K562 (cell line): ENCODE data around the gene SIGMAR1. TPM values are rescaled to one million over a fixed set of nuclear protein-coding genes. Genes with fewer than 3 reads are reported as not detected.

Source experiments
- ADNP ChIP-seq: fragments of 200-800 bp; sonication (Bioruptor generic); IDR thresholded peaks from 2 replicates; pipeline ENCODE4 v1.6.1; 2016; ENCODE audit warnings: missing genetic modification characterization, missing compliant biosample characterization
- CBX1 ChIP-seq: sonication (generic); IDR thresholded peaks from 2 replicates; pipeline ENCODE4 v1.6.1; 2016; ENCODE audit warnings: antibody characterized with exemption, low read depth, mild to moderate bottlenecking
- ETS2 ChIP-seq: IDR thresholded peaks from 2 replicates; pipeline ENCODE4 v1.6.1; 2016; ENCODE audit warnings: borderline replicate concordance, missing genetic modification characterization, mild to moderate bottlenecking, moderate library complexity, missing compliant biosample characterization; ENCODE audit not compliant: poor library complexity, severe bottlenecking
- HMGN3 ChIP-seq: IDR thresholded peaks from 2 replicates; pipeline ENCODE4 v1.6.1; 2011; ENCODE audit warnings: borderline replicate concordance, low read depth, mild to moderate bottlenecking, mixed read lengths, low read length; ENCODE audit not compliant: insufficient read length; ENCODE audit errors: extremely low read depth
- IRF9 ChIP-seq: fragments of 450-650 bp; IDR thresholded peaks from 2 replicates; pipeline ENCODE4 v1.6.1; 2016; ENCODE audit warnings: missing biosample characterization, missing genetic modification characterization
- MCM5 ChIP-seq: fragments of 450-650 bp; IDR thresholded peaks from 2 replicates; pipeline ENCODE4 v1.6.1; 2016; ENCODE audit warnings: low read depth
- RAD21 ChIP-seq, 2 experiments: fragments of 250-450 bp in 1 of 2; fragments of 450-650 bp in 1 of 2; sonication (Bioruptor Pico) in 1 of 2; formaldehyde crosslinking in 1 of 2; IDR thresholded peaks in 1 of 2; conservative IDR thresholded peaks in 1 of 2; 2 replicates each; pipeline versions ENCODE4 v1.4.0 to v1.8.0; 2020 to 2022; ENCODE audit warnings: mild to moderate bottlenecking in 2 of 2, moderate library complexity in 1 of 2
- TARDBP ChIP-seq: fragments of 450-650 bp; IDR thresholded peaks from 2 replicates; pipeline ENCODE4 v1.6.1; 2016
- TFE3 ChIP-seq: fragments of 450-650 bp; formaldehyde crosslinking; IDR thresholded peaks from 2 replicates; pipeline ENCODE4 v1.4.0; 2020; ENCODE audit warnings: mild to moderate bottlenecking, mixed read lengths
- ZNF395 ChIP-seq: fragments of 200-800 bp; sonication (Bioruptor generic); IDR thresholded peaks from 2 replicates; pipeline ENCODE4 v1.6.1; 2017; ENCODE audit warnings: missing genetic modification characterization, missing compliant biosample characterization
- ZNF408 ChIP-seq: fragments of 250-450 bp; sonication (Bioruptor Pico); IDR thresholded peaks from 2 replicates; pipeline ENCODE4 v1.4.0; 2020; ENCODE audit warnings: low read depth, mild to moderate bottlenecking, moderate library complexity
- ZNF551 ChIP-seq: fragments of 250-450 bp; sonication (Bioruptor Pico); IDR thresholded peaks from 2 replicates; pipeline ENCODE4 v1.5.0; 2021; ENCODE audit warnings: mild to moderate bottlenecking, moderate library complexity
- ZNF561 ChIP-seq: fragments of 450-650 bp; formaldehyde crosslinking; conservative IDR thresholded peaks from 2 replicates; pipeline ENCODE4 v1.4.0; 2020; ENCODE audit warnings: mild to moderate bottlenecking, moderate library complexity
- ZNF707 ChIP-seq: fragments of 250-450 bp; sonication (Bioruptor Pico); conservative IDR thresholded peaks from 2 replicates; pipeline ENCODE4 v1.8.0; 2022; ENCODE audit warnings: inconsistent platforms, mild to moderate bottlenecking, moderate library complexity
- polyA plus RNA-seq, 8 experiments: library from polyadenylated mRNA; depleted of rRNA in 4 of 8; stranded (reverse) in 5 of 8; unstranded in 3 of 8; fragments of >200 nt; fragmentation: Nextera tagmentation in 2 of 8; fragmentation: Illumina TruSeq in 1 of 8; extraction: Ambion mirVana in 2 of 8; extraction: Trizol in 1 of 8; gene quantifications; 2 replicates each; pipeline versions ENCODE4 v1.2.1 to v1.2.3, GENCODE V29; 2011 to 2014; ENCODE audit warnings: inconsistent platforms in 1 of 8, missing spikeins in 1 of 8
- total RNA-seq, 7 experiments: library from RNA; depleted of rRNA in 6 of 7; stranded (reverse); fragments of >200 nt in 6 of 7; fragmentation: Illumina TruSeq in 2 of 7; extraction: Trizol in 2 of 7; gene quantifications; 2 replicates each; pipeline versions ENCODE4 v1.2.1 to v1.2.3, GENCODE V29; 2011 to 2021; ENCODE audit warnings: low replicate concordance in 1 of 7

The SIGMAR1 gene
- total and polyA plus RNA-seq, 9 of the 15 experiments (the other 6 are each of a cell fraction or from before 2014, with no cell fraction given), result 6.9 to 80.0 (median 35.2) TPM

- TF ChIP-seq ZNF395 (CRISPR knock-in tag), result no peak
- no peak for TF ChIP-seq ETS2
- TF ChIP-seq ZNF408 (CRISPR knock-in tag), result no peak
- TF ChIP-seq ZNF561, result no peak
- TF ChIP-seq TFE3 (CRISPR knock-in tag), result no peak
- no peak for TF ChIP-seq ADNP (tag)
- TF ChIP-seq TARDBP, result no peak
- no peak for TF ChIP-seq ZNF707 (CRISPR knock-in tag)
- TF ChIP-seq CBX1, result no peak
- TF ChIP-seq ZNF551 (CRISPR knock-in tag), result no peak
- TF ChIP-seq RAD21 (CRISPR knock-in tag; conservative IDR thresholded peaks at IDR 0.05 in 1 of 2, IDR thresholded peaks at IDR 0.05 in 1 of 2), result no peak
- TF ChIP-seq IRF9 (tag), result no peak
- no peak for TF ChIP-seq HMGN3
- TF ChIP-seq MCM5, result no peak
Observed at GRCh38 chr9:34665381-34666250, 28.0 kb upstream of the SIGMAR1 start (continued).
